Glutamatergic neuron (in vitro differentiated cells): ENCODE measurements around the gene FGF7. TPM values are rescaled to one million over a fixed set of nuclear protein-coding genes. Genes with fewer than 3 reads are reported as not detected.
"Not testable (repeated sequence)": the region's sequence is repeated elsewhere in the genome, so short reads cannot be mapped to it uniquely, and the experiment has no call there.

Experiments
- DNase-seq: peaks from one replicate; pipeline ENCODE4 v3.0.0; 2022
- H3K27ac Mint-ChIP-seq: one replicate; pipeline ENCODE4 v1.8.0; 2020; ENCODE audit warnings: mild to moderate bottlenecking, mixed read lengths, inconsistent platforms; ENCODE audit not compliant: unreplicated experiment
- H3K27me3 Mint-ChIP-seq: one replicate; pipeline ENCODE4 v1.8.0; 2020; ENCODE audit warnings: mild to moderate bottlenecking, moderate library complexity, mixed read lengths, inconsistent platforms; ENCODE audit not compliant: unreplicated experiment
- H3K36me3 Mint-ChIP-seq: one replicate; pipeline ENCODE4 v1.8.0; 2020; ENCODE audit warnings: mild to moderate bottlenecking, mixed read lengths, inconsistent platforms; ENCODE audit not compliant: unreplicated experiment
- H3K4me1 Mint-ChIP-seq: one replicate; pipeline ENCODE4 v1.8.0; 2020; ENCODE audit warnings: mild to moderate bottlenecking, low read depth, mixed read lengths, inconsistent platforms; ENCODE audit not compliant: unreplicated experiment
- H3K4me3 Mint-ChIP-seq: one replicate; pipeline ENCODE4 v1.8.0; 2020; ENCODE audit warnings: mild to moderate bottlenecking, mixed read lengths, inconsistent platforms; ENCODE audit not compliant: unreplicated experiment
- H3K9me3 Mint-ChIP-seq: one replicate; pipeline ENCODE4 v1.8.0; 2020; ENCODE audit warnings: mild to moderate bottlenecking, moderate library complexity, mixed read lengths, inconsistent platforms; ENCODE audit not compliant: unreplicated experiment
- total RNA-seq: library from RNA; stranded (reverse); fragmentation: NEBNext Ultra II Directional; extraction: Animal tissue kit (Norgen Biotek cat#: 25700); gene quantifications from one replicate; pipeline ENCODE4 v1.2.1, GENCODE V29; 2021; ENCODE audit not compliant: unreplicated experiment
- TF ChIP-seq, protein P1 (sequence below): fragments of 200-600 bp; sonication (generic); IDR thresholded peaks from one replicate; pipeline ENCODE4 v1.5.0; 2021; ENCODE audit not compliant: partially characterized antibody, unreplicated experiment

The FGF7 gene
- total RNA-seq, 1 donor from 2014 or later, result 0.07 TPM

DNA sequence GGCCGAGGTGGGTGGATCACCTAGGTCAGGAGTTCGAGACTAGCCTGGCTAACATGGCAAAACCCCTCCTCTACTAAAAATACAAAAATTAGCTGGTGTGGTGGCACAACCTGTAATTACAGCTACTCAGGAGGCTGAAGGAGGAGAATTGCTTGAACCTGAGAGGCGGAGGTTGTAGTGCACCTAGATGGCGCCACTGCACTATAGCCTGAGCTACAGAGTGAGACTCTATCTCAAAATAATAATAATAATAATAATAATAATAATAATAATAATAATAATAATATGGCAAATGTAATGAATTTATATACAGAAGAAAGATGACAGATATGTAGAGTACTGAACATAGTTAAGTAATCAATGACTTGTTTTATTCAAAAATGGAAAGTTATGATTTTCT is 48.2 kb downstream of the FGF7 start:
- not testable (repeated sequence) for H3K9me3 Mint-ChIP-seq, H3K36me3 Mint-ChIP-seq, H3K4me3 Mint-ChIP-seq, H3K27ac Mint-ChIP-seq, H3K4me1 Mint-ChIP-seq, H3K27me3 Mint-ChIP-seq
- peak; percentile 39 for DNase-seq
- TF ChIP-seq, protein P1, sequence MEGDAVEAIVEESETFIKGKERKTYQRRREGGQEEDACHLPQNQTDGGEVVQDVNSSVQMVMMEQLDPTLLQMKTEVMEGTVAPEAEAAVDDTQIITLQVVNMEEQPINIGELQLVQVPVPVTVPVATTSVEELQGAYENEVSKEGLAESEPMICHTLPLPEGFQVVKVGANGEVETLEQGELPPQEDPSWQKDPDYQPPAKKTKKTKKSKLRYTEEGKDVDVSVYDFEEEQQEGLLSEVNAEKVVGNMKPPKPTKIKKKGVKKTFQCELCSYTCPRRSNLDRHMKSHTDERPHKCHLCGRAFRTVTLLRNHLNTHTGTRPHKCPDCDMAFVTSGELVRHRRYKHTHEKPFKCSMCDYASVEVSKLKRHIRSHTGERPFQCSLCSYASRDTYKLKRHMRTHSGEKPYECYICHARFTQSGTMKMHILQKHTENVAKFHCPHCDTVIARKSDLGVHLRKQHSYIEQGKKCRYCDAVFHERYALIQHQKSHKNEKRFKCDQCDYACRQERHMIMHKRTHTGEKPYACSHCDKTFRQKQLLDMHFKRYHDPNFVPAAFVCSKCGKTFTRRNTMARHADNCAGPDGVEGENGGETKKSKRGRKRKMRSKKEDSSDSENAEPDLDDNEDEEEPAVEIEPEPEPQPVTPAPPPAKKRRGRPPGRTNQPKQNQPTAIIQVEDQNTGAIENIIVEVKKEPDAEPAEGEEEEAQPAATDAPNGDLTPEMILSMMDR, result peak; percentile 31

DNA sequence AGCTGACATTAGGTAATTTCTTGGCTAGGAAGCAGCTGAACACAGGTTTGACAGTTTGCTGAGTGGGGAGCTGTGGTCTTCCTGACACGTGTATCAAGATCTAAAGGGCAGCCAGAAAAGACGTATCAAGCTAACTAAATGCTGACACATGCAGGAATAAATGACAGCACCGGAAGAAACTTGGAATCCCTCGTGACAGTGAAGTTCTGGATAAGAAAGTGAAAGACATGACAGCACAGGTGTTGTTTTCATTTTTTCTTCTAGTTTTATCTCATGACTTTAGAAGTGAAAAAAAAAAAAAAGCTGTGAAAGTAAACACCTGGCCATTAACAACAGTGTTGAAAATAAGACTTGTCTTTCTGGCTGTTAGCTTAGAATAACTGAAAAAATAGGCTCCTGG is 48.7 kb downstream of the FGF7 start:
- TF ChIP-seq, protein P1, result no peak
- Mint-ChIP-seq H3K4me1 (no peaks in the 10 kb centered on the region), H3K36me3 (no peaks in the 10 kb centered on the region), H3K4me3 (no peak overlapping the region), H3K27me3 (peaks cover 2% of the 10 kb centered on the region), H3K9me3 (no peaks in the 10 kb centered on the region), H3K27ac (no peak overlapping the region)
- DNase-seq, result no peak

GRCh38 chr15:49472338-49472737 is 49.3 kb downstream of the FGF7 start:
- Mint-ChIP-seq H3K4me3 (no peak overlapping the region), H3K27ac (no peak overlapping the region), H3K9me3 (no peaks in the 10 kb centered on the region), H3K27me3 (peaks cover 2% of the 10 kb centered on the region), H3K36me3 (no peaks in the 10 kb centered on the region), H3K4me1 (no peaks in the 10 kb centered on the region)
- DNase-seq, result no peak
- TF ChIP-seq, protein P1, result no peak

- no peak overlapping the region for H3K27ac Mint-ChIP-seq
- no peaks in the 10 kb centered on the region for H3K9me3 Mint-ChIP-seq
- TF ChIP-seq, protein P1, result no peak
- H3K27me3 Mint-ChIP-seq, result peaks cover 2% of the 10 kb centered on the region
- DNase-seq, result no peak
- H3K36me3 Mint-ChIP-seq, result no peaks in the 10 kb centered on the region
- no peak overlapping the region for H3K4me3 Mint-ChIP-seq
- no peaks in the 10 kb centered on the region for H3K4me1 Mint-ChIP-seq
These were observed 50.0 kb downstream of the FGF7 start for GRCh38 chr15:49473031-49473430.

- H3K27ac Mint-ChIP-seq, H3K4me1 Mint-ChIP-seq, DNase-seq, H3K36me3 Mint-ChIP-seq, H3K4me3 Mint-ChIP-seq, H3K27me3 Mint-ChIP-seq, H3K9me3 Mint-ChIP-seq: not testable (repeated sequence)
These were observed 55.0 kb downstream of the FGF7 start for GRCh38 chr15:49478021-49478420.

DNA sequence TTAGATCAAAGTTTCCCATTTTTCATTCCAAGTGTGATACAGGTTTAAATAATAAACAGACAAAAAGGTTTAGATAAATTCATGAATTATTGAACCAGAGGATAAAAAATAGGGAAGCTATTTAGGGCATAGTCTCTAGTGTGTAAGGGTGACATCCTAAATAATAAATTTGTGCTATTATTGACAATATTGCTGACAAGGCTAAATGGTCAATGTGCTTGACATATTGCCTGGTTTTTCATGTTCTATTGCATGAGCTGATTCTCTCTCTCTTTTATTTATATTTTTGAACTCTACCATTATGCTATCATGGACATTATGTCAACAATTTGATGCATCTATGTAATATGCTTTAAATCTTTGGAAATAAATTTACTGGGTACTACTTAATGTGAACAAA is 55.9 kb downstream of the FGF7 start:
- H3K4me1 Mint-ChIP-seq, H3K4me3 Mint-ChIP-seq, H3K27ac Mint-ChIP-seq, H3K9me3 Mint-ChIP-seq, H3K27me3 Mint-ChIP-seq, H3K36me3 Mint-ChIP-seq, DNase-seq: not testable (repeated sequence)

GRCh38 chr15:49485401-49485800 is 62.4 kb downstream of the FGF7 start:
- H3K27ac Mint-ChIP-seq, H3K4me3 Mint-ChIP-seq, DNase-seq, H3K9me3 Mint-ChIP-seq, H3K36me3 Mint-ChIP-seq, H3K4me1 Mint-ChIP-seq, H3K27me3 Mint-ChIP-seq: not testable (repeated sequence)
